Measurements from ENCODE around the gene NINL. TPM values are rescaled to one million over a fixed set of nuclear protein-coding genes. Genes with fewer than 3 reads are reported as not detected.
"Not testable (repeated sequence)": the region's sequence is repeated elsewhere in the genome, so short reads cannot be mapped to it uniquely, and the experiment has no call there.

NINL gene
- total RNA-seq, 1 donor from 2014 or later = 47.0 TPM

DNA sequence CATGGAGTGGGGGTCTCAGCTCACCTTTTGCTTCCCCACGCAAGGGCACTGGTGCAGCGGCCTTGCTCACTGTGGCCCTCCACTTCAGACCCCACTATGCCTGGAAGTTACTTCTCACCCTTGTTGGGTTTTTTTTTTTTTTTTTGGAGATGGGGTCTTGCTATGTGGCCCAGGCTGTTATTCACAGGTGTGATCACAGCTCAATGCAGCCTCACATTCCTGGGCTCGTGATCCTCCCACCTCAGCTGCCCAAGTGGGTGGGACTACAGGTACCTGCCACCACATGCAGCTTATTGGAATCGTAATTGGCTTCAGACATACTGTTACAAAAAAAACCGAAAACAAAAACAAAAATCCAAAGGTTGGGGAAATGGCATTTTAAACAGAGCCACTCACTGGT is 32.4 kb downstream of the NINL start:
- H3K27me3 Mint-ChIP-seq = no peaks in the 10 kb centered on the region
- DNase-seq (ENCODE audit: extremely low spot score, unreplicated experiment) = no peak
- H3K27ac Mint-ChIP-seq = no peak overlapping the region
- H3K4me3 Mint-ChIP-seq = no peak overlapping the region
- H3K4me1 Mint-ChIP-seq (ENCODE audit: unreplicated experiment) = peaks cover 45% of the 10 kb centered on the region
- TF ChIP-seq, protein P1, sequence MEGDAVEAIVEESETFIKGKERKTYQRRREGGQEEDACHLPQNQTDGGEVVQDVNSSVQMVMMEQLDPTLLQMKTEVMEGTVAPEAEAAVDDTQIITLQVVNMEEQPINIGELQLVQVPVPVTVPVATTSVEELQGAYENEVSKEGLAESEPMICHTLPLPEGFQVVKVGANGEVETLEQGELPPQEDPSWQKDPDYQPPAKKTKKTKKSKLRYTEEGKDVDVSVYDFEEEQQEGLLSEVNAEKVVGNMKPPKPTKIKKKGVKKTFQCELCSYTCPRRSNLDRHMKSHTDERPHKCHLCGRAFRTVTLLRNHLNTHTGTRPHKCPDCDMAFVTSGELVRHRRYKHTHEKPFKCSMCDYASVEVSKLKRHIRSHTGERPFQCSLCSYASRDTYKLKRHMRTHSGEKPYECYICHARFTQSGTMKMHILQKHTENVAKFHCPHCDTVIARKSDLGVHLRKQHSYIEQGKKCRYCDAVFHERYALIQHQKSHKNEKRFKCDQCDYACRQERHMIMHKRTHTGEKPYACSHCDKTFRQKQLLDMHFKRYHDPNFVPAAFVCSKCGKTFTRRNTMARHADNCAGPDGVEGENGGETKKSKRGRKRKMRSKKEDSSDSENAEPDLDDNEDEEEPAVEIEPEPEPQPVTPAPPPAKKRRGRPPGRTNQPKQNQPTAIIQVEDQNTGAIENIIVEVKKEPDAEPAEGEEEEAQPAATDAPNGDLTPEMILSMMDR (conservative IDR thresholded peaks at IDR 0.05) = no peak
- H3K9me3 Mint-ChIP-seq = no peaks in the 10 kb centered on the region
- H3K36me3 Mint-ChIP-seq = peaks cover 10% of the 10 kb centered on the region

DNA sequence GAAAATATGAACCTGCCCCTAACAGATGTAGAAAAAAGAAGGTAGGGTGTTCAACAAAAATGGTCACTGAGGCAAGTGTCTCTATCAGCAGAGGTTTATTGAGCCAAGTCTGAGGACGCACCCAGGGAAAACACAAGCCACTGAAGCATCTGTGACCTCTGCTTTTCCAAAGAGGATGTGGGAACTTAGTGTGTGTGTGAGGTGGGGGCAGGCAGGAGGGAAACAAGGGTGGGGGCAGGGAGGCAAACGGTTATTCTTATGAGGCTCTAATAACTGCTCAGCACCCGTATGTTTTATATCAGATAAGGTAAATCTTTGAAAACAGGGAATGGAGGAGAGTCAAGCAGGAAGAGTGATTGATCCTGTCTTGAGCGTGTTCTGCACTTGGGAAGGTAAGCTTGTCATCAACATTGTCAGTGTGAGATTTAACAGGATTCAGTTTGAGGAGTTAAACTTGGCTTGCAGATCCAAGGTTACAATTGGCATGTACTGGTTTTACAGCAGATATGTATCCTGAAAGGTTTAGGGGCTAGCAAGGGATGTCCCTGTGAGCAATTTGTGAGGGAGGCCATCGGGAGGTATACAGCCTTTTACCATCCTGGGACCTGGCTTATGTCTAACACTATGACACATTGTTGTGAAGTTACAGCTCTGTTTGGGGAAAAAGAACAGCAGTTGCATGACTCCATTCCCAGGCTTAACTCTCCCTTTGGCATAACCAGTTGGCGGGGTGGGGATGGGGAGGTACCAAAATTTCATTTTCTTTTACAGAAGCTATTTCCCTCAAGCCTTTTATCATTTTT is 33.7 kb downstream of the NINL start:
- Mint-ChIP-seq H3K27ac (peak overlapping the region; percentile 84), H3K36me3 (peaks cover 7% of the 10 kb centered on the region), H3K4me1 (ENCODE audit: unreplicated experiment) (peaks cover 56% of the 10 kb centered on the region), H3K9me3 (no peaks in the 10 kb centered on the region), H3K27me3 (no peaks in the 10 kb centered on the region), H3K4me3 (no peak overlapping the region)
- DNase-seq (ENCODE audit: extremely low spot score, unreplicated experiment) = no peak
- TF ChIP-seq, protein P1 (conservative IDR thresholded peaks at IDR 0.05) = no peak

DNA sequence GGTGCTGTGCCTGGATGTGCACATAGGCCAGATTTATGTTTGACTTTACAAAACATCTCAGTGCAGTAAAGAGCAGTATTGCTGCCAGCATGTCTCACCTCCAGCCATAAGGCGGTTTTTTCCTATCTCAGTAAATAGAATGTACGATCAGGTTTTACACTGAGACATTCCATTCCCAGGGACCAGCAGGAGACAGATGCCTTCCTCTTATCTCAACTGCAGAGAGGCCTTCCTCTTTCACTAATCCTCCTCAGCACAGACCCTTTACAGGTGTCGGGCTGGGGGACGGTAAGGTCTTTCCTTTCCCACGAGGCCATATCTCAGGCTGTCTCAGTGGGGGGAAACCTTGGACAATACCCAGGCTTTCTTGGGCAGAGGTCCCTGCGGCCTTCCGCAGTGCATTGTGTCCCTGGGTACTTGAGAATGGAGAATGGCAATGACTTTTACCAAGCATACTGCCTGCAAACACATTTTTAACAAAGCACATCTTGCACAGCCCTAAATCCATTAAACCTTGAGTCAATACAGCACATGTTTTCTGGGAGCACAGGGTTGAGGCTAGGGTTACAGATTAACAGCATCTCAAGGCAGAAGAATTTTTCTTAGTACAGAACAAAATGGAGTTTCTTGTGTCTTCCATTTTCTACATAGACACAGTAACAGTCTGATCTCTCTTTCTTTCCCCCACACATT is 34.5 kb downstream of the NINL start:
- DNase-seq (ENCODE audit: extremely low spot score, unreplicated experiment) = not testable (repeated sequence)
- Mint-ChIP-seq H3K4me1 (ENCODE audit: unreplicated experiment) (peaks cover 64% of the 10 kb centered on the region), H3K4me3 (peak overlapping the region; percentile 39)

DNA sequence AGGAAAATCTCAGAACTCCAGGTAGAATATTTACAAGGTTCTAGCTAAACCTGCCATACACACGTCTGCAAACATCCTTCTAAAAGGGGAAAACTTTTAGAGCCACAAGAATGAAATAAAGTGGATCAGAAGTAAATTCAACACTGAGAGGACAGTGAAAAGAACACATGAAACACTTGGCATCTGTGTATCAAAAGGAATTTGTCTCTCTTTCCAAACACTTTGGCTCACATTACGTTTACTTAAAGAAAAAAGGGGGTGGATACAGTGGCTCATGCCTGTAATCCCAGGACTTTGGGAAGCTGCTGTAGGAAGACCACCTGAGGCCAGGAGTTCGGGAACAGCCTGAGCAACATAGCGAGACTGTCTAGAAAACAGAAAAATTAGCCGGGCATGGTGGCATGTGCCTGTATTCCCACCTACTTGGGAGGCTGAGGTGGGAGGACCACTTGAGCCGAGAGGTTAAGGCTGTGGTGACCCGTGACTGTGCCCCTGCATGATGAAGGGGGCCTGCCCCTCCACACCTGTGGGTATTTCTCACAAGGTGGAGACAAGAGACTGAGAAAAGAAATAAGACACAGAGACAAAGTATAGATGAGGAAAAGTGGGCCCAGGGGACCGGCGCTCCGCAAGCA is 35.4 kb downstream of the NINL start:
- Mint-ChIP-seq H3K4me3 (peak overlapping the region; percentile 39), H3K36me3 (peaks cover 5% of the 10 kb centered on the region), H3K9me3 (no peaks in the 10 kb centered on the region), H3K4me1 (ENCODE audit: unreplicated experiment) (peaks cover 69% of the 10 kb centered on the region), H3K27me3 (no peaks in the 10 kb centered on the region), H3K27ac (peak overlapping the region; percentile 84)
- DNase-seq (ENCODE audit: extremely low spot score, unreplicated experiment) = no peak
- TF ChIP-seq, protein P1 (conservative IDR thresholded peaks at IDR 0.05) = no peak

More for the DNA sequence above, 34.5 kb downstream of the NINL start:
- not testable (repeated sequence) for H3K36me3 Mint-ChIP-seq, H3K27me3 Mint-ChIP-seq, H3K9me3 Mint-ChIP-seq
- H3K27ac Mint-ChIP-seq = peak overlapping the region; percentile 84

DNA sequence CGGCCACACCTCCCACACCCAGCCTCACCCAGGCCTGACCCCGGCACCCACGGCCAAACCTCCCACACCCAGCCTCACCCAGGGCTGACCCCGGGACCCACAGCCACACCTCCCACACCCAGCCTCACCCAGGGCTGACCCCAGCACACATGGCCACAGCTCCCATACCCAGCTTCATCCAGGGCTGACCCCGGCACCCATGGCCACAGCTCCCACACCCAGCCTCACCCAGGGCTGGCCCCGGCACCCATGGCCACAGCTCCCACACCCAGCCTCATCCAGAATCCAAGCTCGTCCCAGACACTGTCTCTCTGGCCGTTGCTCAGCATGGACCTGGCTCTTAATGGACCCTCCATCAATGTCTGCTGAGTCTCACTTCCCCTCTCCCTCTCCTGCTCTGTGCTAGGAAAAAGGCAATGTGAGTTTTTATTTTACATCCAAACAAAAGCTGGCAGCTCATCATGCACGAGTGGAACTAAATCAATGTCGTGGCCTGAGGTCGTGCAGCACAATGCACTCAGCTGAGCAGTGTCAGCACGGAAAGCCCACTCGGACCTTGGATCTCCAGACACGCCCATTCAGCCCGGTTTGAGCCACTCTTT is 36.1 kb downstream of the NINL start:
- Mint-ChIP-seq H3K4me3 (peak overlapping the region; percentile 31), H3K27ac (peak overlapping the region; percentile 84)
- TF ChIP-seq, protein P1 (conservative IDR thresholded peaks at IDR 0.05) = no peak

More for the DNA sequence above, 36.1 kb downstream of the NINL start:
- DNase-seq (ENCODE audit: extremely low spot score, unreplicated experiment) = no peak
- no peaks in the 10 kb centered on the region for H3K9me3 Mint-ChIP-seq
- H3K36me3 Mint-ChIP-seq = peaks cover 5% of the 10 kb centered on the region
- peaks cover 73% of the 10 kb centered on the region for H3K4me1 Mint-ChIP-seq (ENCODE audit: unreplicated experiment)
- no peaks in the 10 kb centered on the region for H3K27me3 Mint-ChIP-seq
